HEK293 (cell line): ENCODE measurements around the gene GRB10.

Experiments
- CTCF ChIA-PET: fragments of 350-600 bp; formaldehyde crosslinking; extraction: SDS; loops from one replicate; lab custom pipeline; 2021; ENCODE audit warnings: antibody characterized with exemption; lab: Yijun Ruan, JAX
- POLR2A ChIA-PET: fragments of 300-600 bp; formaldehyde crosslinking; extraction: SDS; loops from one replicate; lab custom pipeline; 2020; ENCODE audit warnings: antibody characterized with exemption, inconsistent platforms; lab: Yijun Ruan, JAX
- H3K27ac ChIP-seq: fragments of 200-500 bp; sonication (Bioruptor generic); 2 replicates; pipeline ENCODE4 v1.5.1; 2014; ENCODE audit warnings: low read depth, low read length, control low read depth, inconsistent platforms; ENCODE audit errors: extremely low read depth
- H3K36me3 ChIP-seq, 2 experiments: fragments of 200-500 bp in 1 of 2; sonication (Bioruptor generic) in 1 of 2; 1 replicate in 1 of 2; 2 replicates in 1 of 2; pipeline ENCODE4 v1.5.1; 2014 to 2017; ENCODE audit warnings: inconsistent platforms in 2 of 2, low read length in 2 of 2; ENCODE audit not compliant: control insufficient read depth in 2 of 2, insufficient read depth in 1 of 2
- H3K4me1 ChIP-seq: fragments of 200-500 bp; sonication (Bioruptor generic); 2 replicates; pipeline ENCODE4 v1.5.1; 2014; ENCODE audit warnings: mild to moderate bottlenecking, low read length, inconsistent platforms; ENCODE audit not compliant: control insufficient read depth, insufficient read depth
- H3K4me3 ChIP-seq: 2 replicates; pipeline ENCODE4 v1.5.1; 2011; ENCODE audit warnings: low read depth, mild to moderate bottlenecking, control low read depth, low read length, moderate library complexity
- H3K9me3 ChIP-seq: fragments of 200-500 bp; sonication (Bioruptor generic); 2 replicates; pipeline ENCODE4 v1.5.1; 2014; ENCODE audit warnings: low read depth, low read length, inconsistent platforms; ENCODE audit not compliant: control insufficient read depth, insufficient read depth
- EGR2 ChIP-seq: fragments of 450-650 bp; formaldehyde crosslinking; IDR thresholded peaks from 2 replicates; pipeline ENCODE4 v1.5.1; 2016; ENCODE audit warnings: low read depth, missing biosample characterization, missing genetic modification characterization
- GLIS1 ChIP-seq: fragments of 450-650 bp; formaldehyde crosslinking; IDR thresholded peaks from 2 replicates; pipeline ENCODE4 v1.5.1; 2016; ENCODE audit warnings: missing biosample characterization, missing genetic modification characterization
- HIC1 ChIP-seq: fragments of 450-650 bp; formaldehyde crosslinking; IDR thresholded peaks from 2 replicates; pipeline ENCODE4 v1.5.1; 2016; ENCODE audit warnings: missing biosample characterization, missing genetic modification characterization
- INSM2 ChIP-seq: fragments of 450-650 bp; formaldehyde crosslinking; IDR thresholded peaks from 2 replicates; pipeline ENCODE4 v1.5.1; 2016; ENCODE audit warnings: missing biosample characterization, missing genetic modification characterization
- MZF1 ChIP-seq: fragments of 450-650 bp; formaldehyde crosslinking; IDR thresholded peaks from 2 replicates; pipeline ENCODE4 v1.5.1; 2017; ENCODE audit warnings: missing biosample characterization, missing genetic modification characterization, borderline replicate concordance
- OSR2 ChIP-seq: fragments of 450-650 bp; formaldehyde crosslinking; IDR thresholded peaks from 2 replicates; pipeline ENCODE4 v1.5.1; 2016; ENCODE audit warnings: missing biosample characterization, missing genetic modification characterization
- SCRT2 ChIP-seq: fragments of 450-650 bp; formaldehyde crosslinking; IDR thresholded peaks from 2 replicates; pipeline ENCODE4 v1.5.1; 2016; ENCODE audit warnings: missing biosample characterization, missing genetic modification characterization
- TCF7L2 ChIP-seq: IDR thresholded peaks from 2 replicates; pipeline ENCODE4 v1.6.1; 2011; ENCODE audit warnings: low read depth, mild to moderate bottlenecking, inconsistent platforms, low read length, moderate library complexity, borderline replicate concordance
- ZFP41 ChIP-seq: fragments of 450-650 bp; formaldehyde crosslinking; IDR thresholded peaks from 2 replicates; pipeline ENCODE4 v1.5.1; 2016; ENCODE audit warnings: missing biosample characterization, missing genetic modification characterization, borderline replicate concordance
- ZFP69B ChIP-seq: fragments of 450-650 bp; formaldehyde crosslinking; IDR thresholded peaks from 2 replicates; pipeline ENCODE4 v1.5.1; 2016; ENCODE audit warnings: missing biosample characterization, missing genetic modification characterization
- ZNF140 ChIP-seq: fragments of 450-650 bp; formaldehyde crosslinking; IDR thresholded peaks from 2 replicates; pipeline ENCODE4 v1.5.1; 2016; ENCODE audit warnings: missing biosample characterization, missing genetic modification characterization
- ZNF146 ChIP-seq: fragments of 450-650 bp; formaldehyde crosslinking; IDR thresholded peaks from 2 replicates; pipeline ENCODE4 v1.5.1; 2016; ENCODE audit warnings: missing biosample characterization, missing genetic modification characterization
- ZNF335 ChIP-seq: fragments of 450-650 bp; formaldehyde crosslinking; conservative IDR thresholded peaks from 2 replicates; pipeline ENCODE4 v1.5.1; 2016; ENCODE audit warnings: missing biosample characterization, missing genetic modification characterization
- ZNF354C ChIP-seq: fragments of 450-650 bp; formaldehyde crosslinking; IDR thresholded peaks from 2 replicates; pipeline ENCODE4 v1.5.1; 2016; ENCODE audit warnings: missing biosample characterization, missing genetic modification characterization, low read depth, borderline replicate concordance
- ZNF391 ChIP-seq: fragments of 450-650 bp; formaldehyde crosslinking; IDR thresholded peaks from 2 replicates; pipeline ENCODE4 v1.5.1; 2016; ENCODE audit warnings: low read depth, missing biosample characterization, missing genetic modification characterization, borderline replicate concordance
- ZNF473 ChIP-seq: fragments of 450-650 bp; formaldehyde crosslinking; IDR thresholded peaks from 2 replicates; pipeline ENCODE4 v1.5.1; 2017; ENCODE audit warnings: missing biosample characterization, missing genetic modification characterization
- ZNF48 ChIP-seq: fragments of 450-650 bp; formaldehyde crosslinking; IDR thresholded peaks from 2 replicates; pipeline ENCODE4 v1.5.1; 2016; ENCODE audit warnings: missing biosample characterization, missing genetic modification characterization
- ZNF544 ChIP-seq: fragments of 450-650 bp; formaldehyde crosslinking; IDR thresholded peaks from 2 replicates; pipeline ENCODE4 v1.5.0; 2017; ENCODE audit warnings: missing biosample characterization, missing genetic modification characterization
- ZNF549 ChIP-seq: fragments of 450-650 bp; IDR thresholded peaks from 2 replicates; pipeline ENCODE4 v1.5.1; 2018; ENCODE audit warnings: missing biosample characterization, missing genetic modification characterization, mild to moderate bottlenecking, inconsistent platforms, moderate library complexity
- ZNF560 ChIP-seq: fragments of 450-650 bp; formaldehyde crosslinking; IDR thresholded peaks from 2 replicates; pipeline ENCODE4 v1.5.1; 2017; ENCODE audit warnings: missing biosample characterization, missing genetic modification characterization, borderline replicate concordance
- ZNF704 ChIP-seq: fragments of 450-650 bp; formaldehyde crosslinking; IDR thresholded peaks from 2 replicates; pipeline ENCODE4 v1.5.1; 2016; ENCODE audit warnings: missing biosample characterization, missing genetic modification characterization
- ZXDB ChIP-seq: fragments of 450-650 bp; formaldehyde crosslinking; IDR thresholded peaks from 2 replicates; pipeline ENCODE4 v1.5.1; 2016; ENCODE audit warnings: missing biosample characterization, missing genetic modification characterization

The GRB10 gene

GRCh38 chr7:50695026-50695425 lies 87.7 kb downstream of the GRB10 start:
- H3K36me3 ChIP-seq: peaks cover 0 to 3% of the 10 kb centered on the region in 2 experiments; a peak in 2 of 3 replicates
- POLR2A ChIA-PET: no interaction called here
- no peaks in the 10 kb centered on the region for H3K9me3 ChIP-seq
- TF ChIP-seq TCF7L2: no peak
- no peak for TF ChIP-seq ZNF544 (tag by site-specific recombination)
- TF ChIP-seq ZNF146 (tag by site-specific recombination): no peak
- no peak for TF ChIP-seq ZNF549 (tag by site-specific recombination)
- TF ChIP-seq ZFP69B: no peak
- TF ChIP-seq GLIS1 (tag by site-specific recombination): no peak
- no peak for TF ChIP-seq ZNF560 (tag by site-specific recombination)
- no peak for TF ChIP-seq ZNF354C (tag by site-specific recombination)
- TF ChIP-seq ZNF335 (tag by site-specific recombination): no peak
- TF ChIP-seq INSM2: no peak
- TF ChIP-seq MZF1 (tag by site-specific recombination): no peak
- H3K27ac ChIP-seq: no peak overlapping the region
- H3K4me3 ChIP-seq: no peak overlapping the region
- CTCF ChIA-PET: no interaction called here
- no peaks in the 10 kb centered on the region for H3K4me1 ChIP-seq

GRCh38 chr7:50693455-50694130 lies 89.1 kb downstream of the GRB10 start:
- TF ChIP-seq HIC1 (no peak), ZNF391 (tag by site-specific recombination) (no peak), ZNF140 (tag by site-specific recombination) (no peak), ZNF473 (tag by site-specific recombination) (no peak), ZFP41 (tag by site-specific recombination) (no peak), ZXDB (no peak), ZNF704 (tag by site-specific recombination) (no peak), SCRT2 (no peak), ZNF48 (tag by site-specific recombination) (no peak), OSR2 (tag by site-specific recombination) (no peak), ZNF354C (tag by site-specific recombination) (no peak), EGR2 (tag by site-specific recombination) (no peak)
- H3K4me3 ChIP-seq: no peak overlapping the region
- H3K9me3 ChIP-seq: no peaks in the 10 kb centered on the region
- H3K4me1 ChIP-seq: no peaks in the 10 kb centered on the region
- no peak overlapping the region for H3K27ac ChIP-seq
- peaks cover 0 to 6% of the 10 kb centered on the region in 2 experiments; a peak in 2 of 3 replicates for H3K36me3 ChIP-seq
- ChIA-PET CTCF (interaction anchor here (0.7 kb wide), 1 partner anchor 9 kb away, joined by 4 read pairs; no protein-coding TSS in a partner anchor), POLR2A (interaction anchor here (0.5 kb wide), 1 partner anchor 15 kb away, joined by 3 read pairs; no protein-coding TSS in a partner anchor)
